SIG-M5 (cell line): Measurements from ENCODE around the gene GAREM1.
"Not testable (repeated sequence)": the region's sequence is repeated elsewhere in the genome, so short reads cannot be mapped to it uniquely, and the experiment has no call there.

Source experiments
- DNase-seq: peaks from one replicate; lab custom pipeline; 2025; lab: John Stamatoyannopoulos, UW

GAREM1 gene

DNA sequence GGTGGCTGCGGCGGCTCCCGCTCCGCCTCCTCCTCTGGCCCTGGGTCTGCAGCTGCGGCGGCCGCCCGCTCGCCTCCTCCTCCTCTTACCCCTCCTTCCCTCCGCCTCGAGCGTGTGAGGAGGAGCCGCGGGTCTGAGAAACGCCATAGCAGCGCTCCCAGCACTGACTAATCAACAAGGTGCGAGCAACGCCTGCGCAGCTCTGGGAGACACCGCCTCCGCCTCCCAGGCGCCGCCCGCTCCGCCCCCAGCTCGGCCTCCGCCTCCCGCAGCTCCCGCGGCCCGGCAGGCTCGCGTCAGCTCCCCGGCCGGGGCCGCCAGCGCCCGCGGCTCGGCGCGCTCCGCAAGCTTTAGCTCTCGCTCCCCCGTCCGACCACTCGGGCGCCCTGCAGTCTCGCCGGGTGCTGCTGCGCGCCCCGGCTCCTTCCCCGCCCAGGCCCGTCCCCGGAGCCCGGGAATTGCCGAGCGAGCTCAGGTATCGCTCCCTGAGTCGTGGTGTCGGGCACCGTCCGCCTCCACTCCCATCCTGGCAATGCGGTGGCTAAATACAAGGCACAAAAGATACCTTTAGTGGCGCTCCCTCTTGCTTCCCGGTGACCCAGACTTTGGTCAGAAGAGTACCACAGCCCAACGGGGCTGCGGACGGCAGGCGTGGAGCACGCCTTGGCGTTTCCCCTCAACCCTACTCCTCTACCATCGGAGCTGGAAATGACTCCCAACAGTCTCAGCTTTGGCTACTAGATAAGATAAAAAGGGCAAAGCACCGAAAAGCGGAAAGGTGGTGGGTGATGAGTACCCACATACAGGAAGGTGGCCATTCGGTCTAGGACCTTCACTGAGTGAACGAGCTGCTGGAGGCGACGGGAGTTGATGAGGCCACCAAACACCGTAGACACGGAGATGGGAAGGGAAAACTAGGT, at the start of gene GAREM1:
Gene GAREM1 (minus strand): TSS at position 169 of the 920 bp plus-strand sequence. CDS start 454 bp downstream, outside the sequence.
- DNase-seq, result peak; percentile 29

DNA sequence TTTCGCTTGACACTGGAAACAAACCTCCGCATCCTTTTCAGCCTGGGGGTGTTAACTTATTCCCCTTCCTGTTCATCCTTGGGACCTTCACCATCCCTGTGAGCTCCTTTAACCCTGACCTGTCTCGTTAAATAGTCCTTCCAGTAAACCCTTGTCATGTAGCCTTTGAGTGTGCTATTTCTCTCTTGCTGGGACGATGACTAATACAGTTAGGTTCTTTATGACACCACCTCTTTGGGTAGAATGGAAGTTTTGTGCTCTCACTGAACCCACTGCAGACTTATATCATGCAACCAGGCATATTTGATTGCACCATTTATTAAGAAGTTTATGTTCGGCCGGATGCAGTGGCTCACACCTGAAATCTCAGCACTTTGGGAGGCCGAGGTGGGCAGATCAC, 40.5 kb upstream of the GAREM1 start:
- DNase-seq, result no peak

DNA sequence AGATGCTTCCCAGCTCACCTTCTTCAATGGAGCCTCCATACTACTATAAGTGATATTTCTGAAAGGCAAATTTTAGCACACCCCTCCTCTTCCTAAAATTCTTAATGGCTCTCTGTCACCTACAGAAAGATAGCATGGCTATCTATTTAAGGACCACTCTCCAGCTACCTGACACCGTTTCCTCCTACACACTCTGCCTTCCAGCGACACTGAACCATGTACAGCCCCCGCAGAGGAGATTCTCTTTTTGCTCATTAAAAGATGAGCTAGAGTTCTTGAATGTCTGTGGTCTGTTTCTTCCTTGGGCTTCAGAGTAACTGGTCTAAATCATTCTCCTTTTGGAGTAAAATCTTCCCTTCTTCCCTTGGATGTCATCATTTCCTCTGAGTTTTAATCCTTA, 38.4 kb upstream of the GAREM1 start:
- no peak for DNase-seq

DNA sequence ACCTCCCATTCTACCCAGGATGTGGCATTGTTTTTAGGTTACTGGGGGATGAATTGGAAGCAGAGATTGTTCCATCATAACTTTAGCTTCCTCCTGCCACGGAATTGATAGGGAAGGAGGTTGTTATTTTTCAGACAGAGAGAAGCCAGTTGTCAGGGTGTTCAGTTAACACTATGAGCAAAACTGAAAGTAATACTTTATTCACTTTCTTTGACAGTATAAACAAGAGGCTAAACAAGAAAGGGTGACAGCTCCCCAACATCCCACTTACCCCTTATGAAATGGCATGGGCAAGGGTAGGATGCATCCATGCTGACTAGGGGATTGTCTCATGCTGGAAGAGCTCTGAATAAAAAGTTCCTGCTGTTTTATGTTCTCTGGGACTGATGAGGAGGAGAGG, 36.4 kb upstream of the GAREM1 start:
- DNase-seq, result no peak

DNA sequence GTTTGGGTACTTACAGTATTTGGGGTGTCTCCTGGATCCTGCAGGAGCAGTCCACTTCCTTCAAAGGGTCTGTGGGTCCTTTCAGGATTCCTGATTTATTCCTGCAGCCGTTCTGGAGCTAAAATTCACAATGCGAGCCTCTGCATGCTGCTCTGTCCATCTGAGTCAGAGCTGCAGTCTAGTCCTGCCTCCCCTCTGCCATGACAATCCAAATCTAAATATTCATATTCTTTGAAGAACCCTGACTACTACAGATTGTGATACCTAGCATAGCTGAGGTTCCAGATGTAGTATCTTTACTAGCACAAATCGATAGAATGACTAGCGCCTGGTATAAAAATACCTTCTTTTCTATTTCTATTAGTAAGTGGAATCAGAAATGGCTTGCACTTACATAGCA, 31.3 kb upstream of the GAREM1 start:
- DNase-seq, result no peak

DNA sequence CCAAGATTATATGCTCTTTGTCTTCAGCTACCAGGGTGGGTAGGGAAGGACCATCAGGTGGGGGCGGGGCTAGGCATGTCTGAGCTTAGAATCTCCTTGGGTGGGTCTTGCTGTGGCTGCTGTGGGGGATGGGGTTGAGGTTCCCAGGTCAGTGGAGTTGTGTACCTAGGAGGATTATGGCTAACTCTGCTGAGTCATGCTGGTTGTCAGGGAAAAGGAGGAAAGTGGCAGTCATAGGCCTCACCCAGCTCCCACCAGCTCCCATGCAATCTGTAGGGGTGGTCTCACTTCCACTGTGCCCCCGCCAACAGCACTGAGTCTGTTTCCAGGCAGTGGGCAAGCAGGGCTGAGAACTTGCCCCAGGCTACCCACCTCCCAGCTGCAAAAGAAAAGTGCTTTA, 30.6 kb upstream of the GAREM1 start:
- DNase-seq, result not testable (repeated sequence)

DNA sequence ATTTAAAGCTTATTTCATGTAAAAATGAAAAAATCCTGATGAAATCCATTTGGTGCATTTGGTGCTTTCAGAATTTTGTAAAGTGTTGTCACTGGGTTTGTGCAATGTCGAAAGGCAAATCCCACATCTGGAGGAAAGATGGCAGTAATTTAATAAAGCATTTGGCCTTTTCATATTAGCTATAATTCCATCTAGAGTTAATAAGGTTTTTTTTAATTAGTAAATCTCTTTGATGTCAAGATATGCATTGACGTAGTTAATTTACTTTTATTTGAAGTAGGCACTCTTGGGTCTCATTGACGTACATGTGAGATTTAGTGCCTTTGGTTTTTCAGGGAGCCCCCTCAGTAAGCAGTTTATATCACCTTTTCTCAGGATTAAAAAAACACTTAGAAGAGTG, 12.3 kb upstream of the GAREM1 start:
- DNase-seq, result no peak

DNA sequence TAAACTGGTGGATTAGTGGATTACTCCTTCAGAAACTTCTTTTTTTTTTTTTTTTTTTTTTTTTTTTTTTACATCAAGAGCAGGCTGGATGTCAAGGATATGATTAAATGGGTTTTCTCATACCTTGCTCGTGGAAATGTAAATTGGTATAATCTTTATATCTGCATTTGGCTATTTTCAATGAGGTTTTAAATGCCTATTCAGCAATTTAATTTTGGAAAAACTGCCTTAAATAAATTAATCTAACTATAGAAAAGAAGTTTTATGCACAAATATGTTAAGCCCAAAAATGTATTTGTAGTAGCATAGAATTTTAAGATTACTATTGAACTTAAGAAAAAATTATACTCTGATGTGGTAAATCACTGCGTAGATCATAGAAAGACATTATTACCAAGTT, 11.4 kb upstream of the GAREM1 start:
- DNase-seq, result no peak

DNA sequence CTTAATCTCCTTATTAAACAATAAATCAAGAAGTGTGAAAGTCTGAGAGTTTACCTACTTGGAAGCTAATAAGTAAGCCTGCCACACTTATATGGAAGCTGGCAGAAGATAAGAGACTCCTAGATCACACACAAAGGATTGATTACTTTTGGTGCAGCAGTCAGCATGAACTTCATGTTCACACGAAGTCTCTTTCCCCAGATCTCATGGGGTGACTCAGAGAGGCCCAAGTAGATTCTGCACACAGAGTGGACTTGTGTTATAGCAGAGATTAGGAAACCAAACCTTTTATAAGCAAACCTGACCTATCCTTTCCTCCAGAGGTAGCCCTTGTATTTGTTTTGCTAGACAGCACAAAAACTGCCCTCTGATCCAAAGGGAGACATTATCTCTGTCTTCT, 9.9 kb upstream of the GAREM1 start:
- DNase-seq, result no peak

DNA sequence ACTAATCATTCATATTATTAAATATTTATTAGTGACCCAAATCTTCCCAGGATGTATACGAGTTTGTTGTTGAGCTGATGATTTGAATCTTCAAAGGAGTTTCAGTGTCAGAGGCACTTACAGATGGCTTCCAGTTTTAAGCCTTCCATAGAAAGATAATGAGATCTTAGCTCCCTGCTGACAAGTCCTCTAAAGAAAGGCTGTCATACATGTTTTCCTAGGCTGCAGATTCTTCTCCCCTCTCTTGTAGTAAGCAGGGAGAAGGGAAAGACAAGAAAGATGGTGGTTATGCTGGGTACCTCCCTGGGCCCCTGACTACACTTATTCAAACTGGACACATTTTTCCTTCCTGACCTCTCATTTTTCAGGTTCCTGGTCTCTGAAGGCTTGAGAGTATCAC, 8.1 kb upstream of the GAREM1 start:
- DNase-seq, result no peak

DNA sequence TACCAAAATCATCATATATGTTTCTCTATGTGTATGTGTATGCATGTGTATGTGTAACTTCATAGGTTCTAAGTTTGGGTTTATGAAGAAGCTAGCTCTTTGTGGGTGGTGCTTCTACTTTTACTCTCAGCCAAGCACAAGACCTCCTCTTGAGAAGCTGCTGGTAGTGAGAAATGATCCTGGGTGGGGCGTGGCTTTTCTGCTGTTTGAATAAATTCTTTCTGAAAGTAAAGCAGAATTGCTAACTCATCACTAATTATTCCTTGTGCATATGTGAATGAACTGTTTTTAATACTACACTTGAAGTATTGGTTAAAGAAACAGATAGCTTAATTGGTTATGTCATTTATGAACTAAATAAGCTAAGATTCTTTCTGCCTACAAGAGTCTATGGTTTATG, 7.6 kb upstream of the GAREM1 start:
- DNase-seq, result no peak

DNA sequence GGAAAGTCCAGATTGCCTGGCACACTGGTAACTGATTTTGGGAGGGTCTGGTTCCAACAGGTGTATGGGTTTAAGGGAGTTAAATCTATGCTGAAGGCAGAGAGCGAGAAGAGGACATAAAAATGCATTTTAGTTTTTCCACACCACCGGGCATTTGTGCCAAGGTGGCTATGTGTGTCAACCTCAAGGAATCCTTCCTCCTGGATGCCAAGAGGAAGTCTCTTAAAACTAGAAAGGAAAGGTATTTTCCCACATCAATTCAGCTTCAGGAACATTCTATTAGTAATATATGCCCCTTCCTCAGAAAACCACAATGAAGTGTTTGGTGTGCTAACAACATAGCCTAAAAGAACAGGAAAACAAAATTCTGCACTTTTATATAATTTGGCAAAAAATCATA, 5.4 kb upstream of the GAREM1 start:
- no peak for DNase-seq

DNA sequence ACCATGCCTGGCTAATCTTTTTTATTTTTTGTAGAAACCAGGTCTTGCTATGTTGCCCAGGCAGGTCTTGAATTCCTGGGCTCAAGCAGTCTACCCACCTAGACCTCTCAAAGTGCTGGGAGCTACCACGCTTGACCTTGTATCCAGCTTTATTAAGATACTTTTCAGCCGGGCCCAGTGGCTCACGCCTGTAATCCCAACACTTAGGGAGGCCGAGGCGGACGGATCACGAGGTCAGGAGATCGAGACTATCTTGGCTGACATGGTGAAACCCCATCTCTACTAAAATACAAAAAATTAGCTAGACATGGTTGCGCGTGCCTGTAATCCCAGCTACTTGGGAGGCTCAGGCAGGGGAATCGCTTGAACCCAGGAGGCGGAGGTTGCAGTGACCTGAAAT, 4.4 kb upstream of the GAREM1 start:
- not testable (repeated sequence) for DNase-seq

DNA sequence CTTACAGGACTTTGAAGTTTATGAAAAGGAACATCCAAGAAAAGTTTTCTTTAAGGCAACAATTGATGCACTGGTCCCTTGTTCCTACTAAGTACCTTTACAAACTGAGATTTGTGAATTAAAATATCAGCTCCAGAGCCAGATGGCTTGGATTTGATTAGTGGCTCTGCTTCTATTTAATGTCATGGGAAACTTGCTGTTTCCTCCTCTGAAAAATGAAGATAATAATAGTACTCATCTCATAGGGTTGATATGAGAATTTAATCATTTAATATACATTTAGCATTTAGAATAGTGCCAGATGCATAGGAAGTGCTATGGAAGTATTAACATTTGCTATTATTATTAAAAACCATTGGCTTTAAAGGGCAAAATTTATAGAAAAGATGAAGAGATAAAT, 2.6 kb upstream of the GAREM1 start:
- DNase-seq, result no peak

DNA sequence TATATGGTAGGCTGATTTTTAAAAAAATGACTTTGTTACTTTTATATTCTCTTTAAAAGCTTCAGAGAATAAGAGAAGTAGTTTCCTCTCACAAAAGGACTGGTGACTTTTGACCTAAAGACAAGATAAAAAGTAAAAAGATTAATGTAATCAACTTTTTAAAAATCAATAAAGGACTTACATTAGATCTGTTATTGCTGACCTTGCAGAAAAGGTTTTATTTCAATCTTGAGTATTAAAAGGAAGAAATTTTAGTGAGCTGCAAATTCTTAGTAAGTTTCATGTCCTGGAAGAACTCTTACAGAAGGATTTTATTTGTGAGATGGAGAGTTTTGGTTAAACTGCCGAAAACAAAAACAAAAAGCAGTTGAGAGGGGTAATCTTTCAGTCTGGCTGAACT, 2.2 kb upstream of the GAREM1 start:
- no peak for DNase-seq

DNA sequence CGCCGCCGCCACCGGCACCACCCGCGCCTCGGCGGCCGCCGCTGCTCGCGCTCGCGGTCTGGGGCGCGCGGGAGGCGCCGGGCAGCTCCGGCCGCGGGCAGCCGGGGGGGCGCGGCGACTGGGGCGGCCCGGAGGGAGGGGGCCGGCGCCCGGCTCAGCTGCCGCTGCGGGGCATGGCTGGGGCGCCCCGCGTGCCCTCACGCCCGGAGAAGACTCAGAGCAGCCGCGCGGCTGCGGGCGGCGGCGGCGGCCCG, 295 bp downstream of the GAREM1 start:
- no peak for DNase-seq

DNA sequence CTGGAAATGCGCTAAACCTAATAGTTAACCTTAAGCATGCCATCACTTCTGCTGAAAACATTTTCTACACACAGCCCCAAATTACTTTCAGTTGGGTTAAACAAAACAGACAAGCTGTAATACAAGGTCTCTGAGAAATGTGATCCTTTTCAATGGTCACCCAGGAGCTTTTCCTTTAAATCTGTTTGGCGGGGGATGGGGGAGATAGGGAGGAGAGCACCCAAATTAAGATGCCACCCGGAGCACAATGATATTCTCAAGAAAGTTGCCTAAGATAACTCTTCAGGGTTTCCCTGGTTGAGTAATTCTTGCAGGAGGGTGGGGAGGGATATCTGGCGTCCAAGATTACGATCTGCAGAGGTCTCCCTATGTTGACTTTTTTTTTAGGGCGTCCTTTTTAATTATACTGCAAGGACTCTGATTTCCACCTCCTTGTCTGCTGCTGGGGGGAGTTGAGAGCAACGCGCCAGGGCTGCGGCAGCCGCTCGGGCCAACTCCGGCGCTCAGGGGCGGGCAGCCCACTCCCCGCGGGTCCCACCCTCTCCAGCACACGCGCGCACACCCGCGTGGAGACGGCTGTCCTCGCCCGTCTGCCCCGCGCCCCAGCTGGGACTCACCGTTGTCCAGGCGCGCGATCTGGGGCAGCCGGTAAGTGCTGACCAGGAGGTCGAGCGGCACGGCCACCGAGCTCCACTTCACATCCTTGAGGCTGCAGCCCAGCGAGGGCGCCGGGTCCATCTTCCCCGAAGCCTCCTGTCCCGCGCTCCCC, 807 bp downstream of the GAREM1 start:
- no peak for DNase-seq

DNA sequence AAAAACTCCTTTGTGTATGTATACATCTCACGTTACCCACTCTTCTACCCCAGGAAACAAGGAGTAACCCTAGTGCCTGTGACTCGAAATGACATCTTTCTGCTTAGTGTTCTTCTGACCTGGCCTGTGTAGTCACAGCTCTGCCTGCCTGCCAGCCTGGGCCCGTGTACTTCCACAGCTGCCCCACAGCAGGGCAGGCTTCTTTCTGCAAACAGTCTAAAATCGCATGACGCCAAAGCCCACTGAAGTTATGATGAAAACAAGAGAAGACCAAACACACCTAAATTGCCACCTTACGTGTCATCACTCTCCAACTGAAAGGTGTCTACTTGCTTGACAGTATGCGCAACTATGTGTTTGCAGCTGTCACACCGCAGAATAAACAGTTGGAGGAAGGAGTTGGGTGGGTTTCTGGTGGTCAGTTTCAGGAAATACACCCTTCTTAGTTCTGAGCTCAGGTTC, 1.5 kb downstream of the GAREM1 start:
- no peak for DNase-seq

DNA sequence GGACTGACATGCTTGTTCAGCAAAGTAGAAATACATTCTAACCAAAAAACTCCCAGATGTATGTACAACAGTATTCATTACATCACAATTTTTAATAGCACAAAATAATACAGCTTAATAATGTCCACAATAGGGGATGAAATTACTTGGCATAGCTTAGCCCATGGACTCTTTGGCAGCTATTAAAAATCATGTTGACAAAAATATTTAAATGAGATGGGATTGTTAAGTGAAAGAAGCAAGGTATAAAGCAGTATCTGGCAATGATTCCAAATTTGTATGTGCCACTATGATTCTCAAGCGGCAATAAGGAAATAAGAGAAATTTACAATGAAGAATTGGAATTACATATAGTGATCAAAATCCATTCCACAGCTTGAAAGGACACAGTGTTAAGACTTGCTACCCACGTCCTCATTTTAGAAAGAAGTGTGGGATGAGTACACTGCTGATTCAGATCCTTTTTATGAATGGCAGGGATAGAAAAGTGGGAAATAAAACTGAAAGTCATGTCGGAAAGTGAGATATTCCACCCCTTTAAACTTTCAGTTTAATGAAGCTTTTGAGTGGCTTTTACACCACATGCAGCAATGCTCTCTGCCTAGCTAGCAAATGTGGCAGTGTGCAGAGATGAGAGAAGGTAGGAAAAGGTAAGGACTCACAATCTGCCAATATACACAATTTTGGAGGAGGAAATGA, 2.4 kb downstream of the GAREM1 start:
- DNase-seq, result no peak

DNA sequence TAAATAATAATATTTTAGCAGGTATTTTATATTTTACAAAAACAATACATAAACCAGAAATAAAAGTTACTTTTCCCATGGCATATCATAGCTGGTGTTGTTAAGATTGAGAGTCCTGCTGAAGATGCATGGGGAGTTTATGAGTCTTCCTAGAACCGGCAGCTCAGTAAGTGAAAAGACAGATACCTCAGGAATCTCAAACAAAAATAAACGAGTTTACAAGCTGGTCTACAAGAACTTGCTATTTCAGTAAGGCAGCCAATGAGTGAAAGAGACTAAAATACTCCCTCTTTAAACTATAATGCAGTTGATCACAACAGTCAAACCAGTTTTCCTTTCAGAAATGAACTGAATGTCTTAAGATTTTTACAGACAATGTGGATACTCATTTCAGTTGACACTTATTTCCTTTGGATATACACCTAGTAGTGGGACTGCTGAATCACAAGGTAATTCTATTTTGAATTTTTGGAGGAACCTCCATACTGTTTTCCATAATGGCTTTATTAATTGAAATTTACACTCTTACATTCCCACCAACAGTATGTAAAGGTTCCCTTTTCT, 8.9 kb downstream of the GAREM1 start:
- no peak for DNase-seq

DNA sequence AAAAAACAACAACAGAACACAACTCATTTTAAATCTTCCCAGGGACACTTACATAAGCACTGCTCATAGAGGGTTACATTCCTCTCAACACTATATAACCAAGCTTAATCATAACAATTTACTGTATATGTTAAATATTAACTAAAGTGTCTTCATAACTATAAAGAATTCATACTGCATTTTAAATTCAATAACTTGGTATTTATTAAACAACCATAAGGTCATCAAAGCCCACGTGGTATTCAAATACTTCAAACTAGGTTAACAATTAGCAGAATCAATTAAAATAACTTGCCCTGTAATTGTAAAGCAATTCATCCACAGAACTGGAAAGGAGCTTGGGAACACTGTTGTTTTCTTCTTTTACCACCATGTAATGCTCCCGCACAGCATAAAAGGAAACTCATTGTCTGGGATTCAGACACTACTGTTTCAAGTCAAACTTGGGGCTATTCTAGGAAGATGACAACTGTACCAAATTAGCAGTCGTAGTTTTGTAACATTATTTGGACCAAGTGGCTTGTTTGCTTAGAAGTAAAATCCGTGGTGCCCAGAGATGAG, 10.4 kb downstream of the GAREM1 start:
- no peak for DNase-seq
